AG08396 (cell line): Measurements from ENCODE around the gene CCDC169.

ENCODE experiments used
- DNase-seq: peaks from one replicate; pipeline ENCODE4 v3.0.0; 2012; ENCODE audit warnings: low spot score, mixed read lengths

Gene CCDC169

DNA sequence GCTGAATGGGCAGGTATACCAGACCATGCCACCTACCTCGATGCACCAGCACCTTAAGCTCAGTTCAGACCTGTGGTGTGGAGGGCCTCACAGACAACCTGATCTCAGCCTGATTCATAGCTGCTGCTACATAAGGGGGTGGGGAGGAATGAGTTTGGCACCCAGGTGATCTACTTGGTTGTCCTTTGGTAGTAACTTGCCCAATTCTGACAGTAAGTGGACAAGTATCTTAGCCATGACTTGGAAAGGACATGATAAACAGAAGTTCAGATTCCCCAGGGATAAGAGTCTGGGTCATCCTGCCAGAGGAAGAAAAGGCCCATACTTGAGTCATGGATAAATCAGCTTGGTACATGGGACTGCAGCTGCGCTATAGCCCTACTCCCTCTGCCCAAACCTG, 54.9 kb downstream of the CCDC169 start:
- no peak for DNase-seq

DNA sequence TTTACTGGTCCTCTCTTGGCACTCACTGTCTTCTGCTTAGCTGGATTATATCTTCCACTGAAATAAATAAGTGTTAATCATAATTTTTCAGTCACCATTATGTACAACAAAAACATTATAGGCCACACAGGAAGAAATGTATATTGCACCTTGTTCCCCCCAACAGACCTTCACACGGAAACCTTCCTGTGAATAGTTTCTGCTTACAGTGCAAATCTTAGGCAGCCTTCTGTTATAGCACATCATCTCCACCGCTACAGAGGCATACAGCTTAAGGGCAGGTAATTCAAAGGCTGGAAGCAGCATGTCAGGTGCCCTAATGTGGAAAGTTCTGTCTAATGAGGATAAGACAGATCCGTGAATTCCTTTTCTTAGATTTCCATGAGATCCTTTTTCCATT, 66.4 kb downstream of the CCDC169 start:
- DNase-seq: no peak

DNA sequence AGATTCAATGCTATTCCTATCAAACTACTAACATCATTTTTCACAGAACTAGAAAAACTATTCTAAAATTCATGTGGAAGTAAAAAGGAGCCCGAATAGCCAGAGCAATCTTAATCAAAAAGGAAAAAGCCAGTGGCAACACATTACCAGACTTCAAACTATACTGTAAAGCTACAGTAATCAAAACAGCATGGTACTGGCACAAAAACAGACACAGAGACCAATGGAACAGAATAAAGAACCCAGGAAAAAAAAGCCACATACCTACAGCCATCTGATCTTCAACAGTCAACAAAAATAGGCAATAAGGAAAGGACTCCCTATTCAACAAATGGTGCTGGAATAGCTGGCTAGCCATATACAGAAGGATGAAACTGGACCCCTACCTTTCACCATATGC, 72.9 kb downstream of the CCDC169 start:
- no peak for DNase-seq

DNA sequence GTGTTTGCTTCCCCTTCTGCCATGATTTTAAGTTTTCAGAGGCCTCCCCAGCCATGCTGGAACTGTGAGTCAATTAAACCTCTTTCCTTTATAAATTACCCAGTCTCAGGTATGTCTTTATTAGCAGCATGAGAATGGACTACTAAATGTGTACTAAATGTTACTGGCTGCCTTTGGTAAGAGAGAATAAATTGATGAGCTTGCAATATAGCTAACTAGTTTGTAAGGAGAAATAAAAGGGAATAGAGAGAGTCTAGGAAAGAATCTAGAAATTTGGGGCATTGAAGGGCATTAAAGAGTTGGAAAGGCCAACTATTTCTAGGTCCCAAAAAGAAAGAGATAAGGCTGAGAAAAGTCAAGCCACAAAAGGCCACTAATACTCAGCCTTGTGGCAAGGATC, 77.7 kb downstream of the CCDC169 start:
- no peak for DNase-seq

DNA sequence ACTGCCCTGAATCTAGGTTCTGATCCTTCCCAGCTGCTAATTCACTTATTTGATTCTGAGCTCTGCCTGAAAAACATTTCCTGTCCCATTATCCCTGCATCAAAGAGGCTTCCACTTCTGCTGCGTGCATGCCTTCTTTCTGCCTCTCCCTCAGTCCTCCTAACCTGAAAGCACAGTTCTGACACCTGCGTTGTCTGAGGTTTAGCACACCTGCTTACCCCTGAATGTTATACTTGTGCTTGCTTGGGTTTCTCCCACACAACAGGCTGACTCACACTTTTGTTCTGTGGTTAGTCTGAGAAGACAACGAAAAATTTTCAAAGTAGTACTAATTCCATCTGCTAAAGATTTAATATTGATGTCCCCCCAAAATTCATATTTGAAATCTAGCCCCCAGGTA, 80.2 kb downstream of the CCDC169 start:
- DNase-seq: no peak

DNA sequence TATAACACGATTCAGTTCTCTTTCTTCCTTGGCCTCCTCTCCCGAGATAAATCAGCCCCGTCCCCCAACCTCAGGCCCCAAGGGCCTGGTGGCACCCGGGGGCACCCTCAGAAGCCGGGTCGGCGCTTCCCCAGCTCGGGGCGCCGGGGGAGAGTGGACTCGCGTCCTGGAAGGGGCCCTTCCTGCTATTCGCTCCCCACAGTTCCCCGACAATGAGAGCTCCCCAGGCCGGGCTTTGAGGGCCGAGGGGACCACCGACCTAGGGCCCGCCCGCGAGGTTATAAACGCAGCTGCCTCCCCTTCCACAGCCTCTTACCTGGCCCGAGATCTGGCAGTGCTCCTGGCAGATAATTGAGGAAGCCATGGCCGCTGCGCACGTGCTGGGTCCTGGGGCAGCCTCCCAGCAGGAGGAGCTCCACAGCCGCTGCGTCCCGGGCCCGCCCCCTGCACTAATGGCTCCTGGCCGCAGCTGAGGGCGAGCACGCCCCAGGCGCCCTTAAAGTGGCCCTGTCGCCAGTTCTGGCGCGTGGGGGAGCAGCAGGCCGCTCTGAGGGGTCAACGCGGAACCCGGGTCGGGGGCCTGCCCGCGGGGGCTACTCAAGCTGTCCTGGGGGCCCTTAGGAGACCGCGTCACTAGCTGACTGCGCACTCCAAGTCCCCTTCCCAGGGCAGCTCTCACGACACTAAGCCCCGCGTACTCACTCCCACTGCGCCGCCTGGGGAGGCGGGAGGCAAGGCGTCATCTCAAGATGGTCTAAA, 83.3 kb downstream of the CCDC169 start, which contains the start of gene SOHLH2:
Gene SOHLH2, minus strand, starts transcription at position 394 of the 759 bp plus-strand sequence. Its CDS starts 30 bp downstream, at position 364.
- no peak for DNase-seq

DNA sequence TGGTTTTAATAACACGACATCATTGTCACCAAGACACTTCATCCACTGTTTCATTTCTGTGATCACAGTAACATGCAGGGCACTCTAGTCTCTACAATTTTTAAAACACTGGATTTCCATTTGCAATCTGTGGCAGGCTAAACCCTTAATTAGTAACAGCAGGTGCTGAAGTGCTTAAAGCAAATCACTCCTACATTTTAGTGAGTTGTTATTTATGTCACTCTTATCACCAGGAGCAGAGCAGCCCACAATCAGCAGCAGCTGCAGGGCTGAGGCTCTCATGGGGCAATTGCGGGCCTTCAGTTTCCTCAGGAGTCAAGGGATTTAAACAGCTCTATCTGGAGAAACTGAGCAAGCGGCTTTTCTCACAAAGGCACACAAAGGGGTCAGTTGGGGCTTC, 84.8 kb downstream of the CCDC169 start:
- no peak for DNase-seq

DNA sequence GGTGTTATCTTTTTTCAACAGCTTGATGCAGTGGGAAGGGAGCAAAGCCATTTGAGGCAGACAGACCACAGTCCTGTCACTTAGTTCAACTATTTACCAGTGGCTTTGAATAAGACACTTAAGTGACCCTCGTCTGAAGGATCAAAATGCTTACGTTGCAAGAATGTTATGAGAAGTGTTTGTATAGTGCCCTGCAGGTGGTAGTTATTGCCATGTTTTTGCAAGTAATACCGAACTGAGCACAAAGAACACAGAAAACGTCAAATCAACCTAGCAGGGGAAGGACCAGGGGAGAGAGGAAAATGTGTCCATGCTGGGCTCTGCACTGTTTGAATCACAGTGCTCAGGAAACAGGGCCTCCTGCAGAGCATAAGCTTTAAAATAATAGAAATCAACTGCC, 86.0 kb downstream of the CCDC169 start:
- DNase-seq: no peak

DNA sequence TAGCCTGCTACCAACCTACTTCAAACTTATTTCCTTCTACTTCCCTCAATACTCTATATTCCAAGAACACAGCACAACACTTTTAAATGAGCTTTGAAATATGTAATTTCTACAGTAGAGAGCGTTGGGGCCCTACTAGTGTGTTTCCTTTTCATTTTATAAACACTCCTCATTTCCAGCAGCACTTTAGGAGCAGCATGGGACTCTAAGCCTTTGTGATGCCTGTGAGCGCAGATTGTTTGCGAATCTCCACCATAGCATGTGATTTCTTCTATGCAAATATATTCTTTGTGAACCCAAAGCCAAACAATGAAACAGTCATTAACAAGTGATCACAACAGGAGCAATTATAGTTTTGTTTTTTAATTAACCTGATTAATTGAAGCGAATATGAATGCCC, 86.9 kb downstream of the CCDC169 start:
- no peak for DNase-seq

DNA sequence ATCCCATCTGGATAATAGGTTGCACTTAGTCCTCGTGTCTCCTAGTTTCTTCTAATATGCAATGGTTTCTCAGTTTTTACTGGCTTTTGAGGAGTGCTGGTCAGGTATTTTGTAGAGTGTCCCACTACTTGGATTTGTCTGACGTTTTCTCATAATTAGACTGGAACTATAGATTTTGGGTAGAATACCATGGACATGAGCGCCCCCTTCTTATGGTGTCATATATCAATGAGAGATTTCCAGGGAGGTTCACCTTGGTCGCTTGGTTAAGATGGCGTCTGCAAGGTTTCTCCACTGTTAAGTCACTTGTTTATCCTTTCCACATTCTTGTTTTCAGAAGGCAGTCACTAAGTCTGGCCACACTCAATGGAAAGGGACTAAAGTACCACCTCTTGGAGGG, 89.9 kb downstream of the CCDC169 start:
- no peak for DNase-seq

DNA sequence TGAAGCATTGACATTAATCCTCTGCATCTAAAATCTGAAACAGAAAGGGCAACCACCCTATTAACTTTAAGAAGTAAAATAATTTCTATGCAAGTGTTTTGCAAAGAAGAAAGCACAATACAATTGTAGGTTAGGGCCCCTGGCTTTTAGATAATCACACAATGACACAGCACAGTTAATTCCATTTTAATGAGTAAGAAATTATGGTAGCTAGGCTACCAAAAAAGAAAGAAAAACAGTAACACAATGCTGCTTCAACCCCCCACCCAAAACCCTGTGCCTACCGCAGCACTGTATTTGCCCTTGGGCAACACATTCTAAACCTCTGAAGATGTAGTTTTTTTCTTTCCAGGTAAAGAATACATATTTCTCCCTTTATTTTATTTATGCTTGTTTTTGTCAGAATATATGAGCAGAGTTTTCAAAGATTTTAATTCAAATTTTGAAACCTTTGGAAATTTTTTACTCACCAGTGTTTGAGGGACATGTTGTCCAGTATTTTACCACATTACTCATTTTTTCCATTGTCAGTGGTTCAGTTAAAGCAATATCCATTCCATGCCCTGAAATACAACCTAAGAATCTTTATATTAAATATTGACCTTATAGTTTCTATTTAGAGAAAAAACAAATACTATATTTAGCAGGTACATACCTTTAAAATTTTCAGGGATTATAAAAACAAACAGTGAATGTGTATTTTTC, 104.3 kb downstream of the CCDC169 start:
- no peak for DNase-seq

DNA sequence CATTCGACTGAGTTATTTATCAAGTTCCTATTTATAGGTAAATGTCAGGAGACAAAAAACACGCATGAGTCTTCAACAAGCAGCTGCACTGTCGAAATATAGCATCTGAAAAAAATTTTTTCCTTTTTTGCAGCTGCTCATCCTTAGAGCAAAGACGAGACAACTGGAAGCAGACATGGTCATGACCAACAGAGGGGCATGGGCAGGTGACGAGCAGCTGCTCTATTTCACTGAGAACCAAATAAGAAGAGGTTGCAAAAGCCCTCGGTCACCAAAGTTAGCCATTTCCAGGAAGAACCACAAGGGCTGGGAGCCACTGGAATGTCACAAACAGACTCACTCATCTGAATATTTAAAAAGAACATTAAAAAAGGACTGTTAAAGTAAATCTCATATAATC, 105.4 kb downstream of the CCDC169 start:
- no peak for DNase-seq

DNA sequence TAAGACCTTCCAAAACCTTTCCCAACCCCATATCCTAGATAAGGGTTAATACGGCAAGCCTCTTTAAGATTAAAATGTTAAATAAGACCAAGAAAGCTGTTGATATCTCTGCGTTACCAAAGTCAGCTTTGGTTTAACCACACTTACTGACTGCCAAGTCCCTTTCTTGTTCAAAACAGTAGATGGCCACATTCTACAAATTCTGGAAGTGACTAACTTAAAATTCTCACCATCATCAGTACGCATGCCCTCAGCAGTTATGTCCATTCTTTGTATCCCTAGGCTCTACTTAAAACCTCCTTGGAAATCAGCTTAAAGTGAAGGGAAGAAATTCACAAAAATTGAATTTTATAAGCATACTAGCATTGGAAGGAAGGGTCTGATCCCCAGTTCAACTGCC, 106.8 kb downstream of the CCDC169 start:
- no peak for DNase-seq

DNA sequence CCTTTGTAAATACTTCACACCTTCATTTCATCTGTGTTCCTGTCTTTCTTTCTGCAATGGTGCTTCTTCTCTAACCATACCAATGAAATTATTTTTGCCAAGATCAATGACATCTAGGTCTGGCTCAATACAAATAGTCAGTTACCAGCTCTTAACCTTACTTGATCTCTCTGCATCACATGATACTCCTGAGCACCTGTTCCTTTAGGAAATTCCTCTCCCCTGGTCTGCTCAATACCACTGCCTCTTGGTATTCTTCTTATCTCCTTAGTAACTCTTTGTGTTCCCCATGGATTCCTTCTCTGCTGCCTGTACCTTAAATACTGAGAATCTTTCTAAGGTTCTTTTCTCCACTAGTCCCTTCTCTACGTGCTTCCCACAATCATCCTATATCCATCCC, 109.2 kb downstream of the CCDC169 start:
- no peak for DNase-seq

DNA sequence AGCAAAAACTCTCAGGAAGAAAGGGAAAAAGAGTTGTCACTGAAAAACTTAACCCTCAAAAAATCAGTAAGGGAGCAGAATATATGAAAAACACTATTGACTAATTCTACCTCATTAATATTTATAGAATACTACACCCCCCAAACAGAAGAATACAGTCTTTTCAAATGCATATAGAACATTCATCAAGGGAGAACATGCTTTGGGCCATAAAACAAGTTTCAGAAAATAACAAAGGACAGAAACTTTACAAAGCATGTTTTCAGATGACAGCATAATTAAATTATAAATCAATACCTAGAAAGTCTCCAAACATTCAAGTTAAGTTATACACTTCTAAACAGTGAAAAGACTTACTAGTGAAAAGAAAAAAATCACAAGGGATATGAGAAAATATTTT, 113.7 kb downstream of the CCDC169 start:
- DNase-seq: no peak
